GM21390 (cell line): ENCODE data around the gene IL10RB.
"Not testable (repeated sequence)": the region's sequence is repeated elsewhere in the genome, so short reads cannot be mapped to it uniquely, and the experiment has no call there.

Source experiments
- ATAC-seq: cut with Tn5 transposase; IDR thresholded peaks from one replicate; pipeline ENCODE4 v1.9.1; 2021; ENCODE audit not compliant: unreplicated experiment

IL10RB gene

GRCh38 chr21:33240404-33240803 is 25.8 kb upstream of the IL10RB start:
- ATAC-seq, result no peak

GRCh38 chr21:33241846-33242245 is 24.3 kb upstream of the IL10RB start:
- no peak for ATAC-seq

GRCh38 chr21:33242846-33243245 is 23.3 kb upstream of the IL10RB start:
- not testable (repeated sequence) for ATAC-seq

- no peak for ATAC-seq
Observed at GRCh38 chr21:33244082-33244778, 21.9 kb upstream of the IL10RB start.

- ATAC-seq, result no peak
Observed at GRCh38 chr21:33244779-33245105, 21.4 kb upstream of the IL10RB start.

- ATAC-seq, result no peak
Observed at GRCh38 chr21:33245289-33245918, 20.8 kb upstream of the IL10RB start.

GRCh38 chr21:33246506-33246905 is 19.7 kb upstream of the IL10RB start:
- no peak for ATAC-seq

- no peak for ATAC-seq
Observed at GRCh38 chr21:33246963-33247362, 19.2 kb upstream of the IL10RB start.

GRCh38 chr21:33247599-33247998 is 18.6 kb upstream of the IL10RB start:
- no peak for ATAC-seq

GRCh38 chr21:33249331-33250002 is 16.7 kb upstream of the IL10RB start:
- ATAC-seq, result no peak

GRCh38 chr21:33251119-33251518 is 15.0 kb upstream of the IL10RB start:
- no peak for ATAC-seq

GRCh38 chr21:33253382-33253781 is 12.8 kb upstream of the IL10RB start:
- ATAC-seq, result not testable (repeated sequence)

- ATAC-seq, result no peak
Observed at GRCh38 chr21:33254766-33255165, 11.4 kb upstream of the IL10RB start.

- no peak for ATAC-seq
Observed at GRCh38 chr21:33255404-33255803, 10.8 kb upstream of the IL10RB start.

GRCh38 chr21:33256019-33256418 is 10.1 kb upstream of the IL10RB start:
- ATAC-seq, result no peak

- no peak for ATAC-seq
Observed at GRCh38 chr21:33257094-33257803, 8.9 kb upstream of the IL10RB start.

- ATAC-seq, result no peak
Observed at GRCh38 chr21:33258475-33258874, 7.7 kb upstream of the IL10RB start.

- no peak for ATAC-seq
Observed at GRCh38 chr21:33259428-33259827, 6.7 kb upstream of the IL10RB start.

- no peak for ATAC-seq
Observed at GRCh38 chr21:33259995-33260394, 6.2 kb upstream of the IL10RB start.

- ATAC-seq, result no peak
Observed at GRCh38 chr21:33261635-33262034, 4.5 kb upstream of the IL10RB start.

- ATAC-seq, result no peak
Observed at GRCh38 chr21:33262921-33263320, 3.2 kb upstream of the IL10RB start.

GRCh38 chr21:33264561-33264960 is 1.6 kb upstream of the IL10RB start:
- ATAC-seq, result no peak
